Measurements from ENCODE around the gene C1RL. TPM values are rescaled to one million over a fixed set of nuclear protein-coding genes. Genes with fewer than 3 reads are reported as not detected.

The C1RL gene
- total RNA-seq, 1 experiment from 2014 or later: 25.9 TPM

DNA sequence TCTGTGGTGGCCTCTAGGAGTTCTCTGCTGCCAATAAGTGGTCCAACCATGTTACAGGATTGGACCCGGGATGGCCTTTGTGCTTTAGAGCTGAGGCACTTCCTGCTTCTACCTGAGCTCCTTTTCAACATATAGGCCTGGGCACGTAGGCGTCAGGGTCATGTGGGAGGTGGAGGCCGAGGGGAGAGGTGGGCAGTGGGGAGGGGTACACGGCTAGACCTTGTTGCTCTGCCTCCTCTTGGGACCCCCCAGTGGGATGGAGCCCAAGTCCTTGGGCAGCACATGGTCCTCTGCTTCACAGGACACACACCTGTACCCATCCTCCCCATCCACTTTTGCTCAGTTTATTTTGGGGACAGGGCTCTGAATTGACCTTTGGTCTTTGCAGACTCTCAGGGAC lies 12.3 kb upstream of the C1RL start:
- Histone ChIP-seq H3K36me3 (ENCODE audit: control insufficient read depth in 1 of 2, insufficient read depth in 2 of 2, low read length in 2 of 2) (no peaks in the 10 kb centered on the region), H3K27me3 (ENCODE audit: insufficient read depth, low read length) (no peaks in the 10 kb centered on the region), H3K9me2 (ENCODE audit: insufficient read depth) (no peaks in the 10 kb centered on the region), H3K4me3 (replicated peaks in 1 of 2; ENCODE audit: low read depth in 1 of 2, low read length in 2 of 2) (no peak overlapping the region), H4K20me1 (ENCODE audit: insufficient read depth) (no peaks in the 10 kb centered on the region), H2AFZ (ENCODE audit: low read depth, low read length, poor library complexity, severe bottlenecking) (no peak overlapping the region), H3K9ac (ENCODE audit: low read length) (no peak overlapping the region), H3K79me2 (ENCODE audit: insufficient read depth, low read length) (no peaks in the 10 kb centered on the region), H3K9me3 (ENCODE audit: control insufficient read depth in 1 of 2, insufficient read depth in 1 of 2, low read depth in 1 of 2, low read length in 2 of 2) (no peaks in the 10 kb centered on the region), H3K4me1 (ENCODE audit: control insufficient read depth in 1 of 2, insufficient read depth in 2 of 2, low read length in 2 of 2) (peaks cover 0 to 4% of the 10 kb centered on the region in 2 experiments; a peak in 1 of 4 replicates), H3K27ac (ENCODE audit: low read depth, low read length) (no peak overlapping the region), H3K4me2 (ENCODE audit: low read length) (no peak overlapping the region)
- DNase-seq (ENCODE audit: low read depth, low spot score) (no peak), ATAC-seq (no peak)
- CTCF ChIA-PET: no interaction called here
- BruUV-seq (replicated peaks): no TSS peak
- TF ChIP-seq, protein P1, sequence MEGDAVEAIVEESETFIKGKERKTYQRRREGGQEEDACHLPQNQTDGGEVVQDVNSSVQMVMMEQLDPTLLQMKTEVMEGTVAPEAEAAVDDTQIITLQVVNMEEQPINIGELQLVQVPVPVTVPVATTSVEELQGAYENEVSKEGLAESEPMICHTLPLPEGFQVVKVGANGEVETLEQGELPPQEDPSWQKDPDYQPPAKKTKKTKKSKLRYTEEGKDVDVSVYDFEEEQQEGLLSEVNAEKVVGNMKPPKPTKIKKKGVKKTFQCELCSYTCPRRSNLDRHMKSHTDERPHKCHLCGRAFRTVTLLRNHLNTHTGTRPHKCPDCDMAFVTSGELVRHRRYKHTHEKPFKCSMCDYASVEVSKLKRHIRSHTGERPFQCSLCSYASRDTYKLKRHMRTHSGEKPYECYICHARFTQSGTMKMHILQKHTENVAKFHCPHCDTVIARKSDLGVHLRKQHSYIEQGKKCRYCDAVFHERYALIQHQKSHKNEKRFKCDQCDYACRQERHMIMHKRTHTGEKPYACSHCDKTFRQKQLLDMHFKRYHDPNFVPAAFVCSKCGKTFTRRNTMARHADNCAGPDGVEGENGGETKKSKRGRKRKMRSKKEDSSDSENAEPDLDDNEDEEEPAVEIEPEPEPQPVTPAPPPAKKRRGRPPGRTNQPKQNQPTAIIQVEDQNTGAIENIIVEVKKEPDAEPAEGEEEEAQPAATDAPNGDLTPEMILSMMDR (IDR thresholded peaks at IDR 0.05 in 2 of 3, conservative IDR thresholded peaks at IDR 0.05 in 1 of 3; ENCODE audit: borderline replicate concordance in 1 of 3, insufficient read depth in 1 of 3, low read depth in 2 of 3, low read length in 2 of 3): no peak
- TF ChIP-seq POLR2AphosphoS5 (IDR thresholded peaks at IDR 0.05; ENCODE audit: low read depth, low read length): no peak
- no peak for TF ChIP-seq RAD21 (IDR thresholded peaks at IDR 0.05; ENCODE audit: low read depth)
- TF ChIP-seq EZH2 (IDR thresholded peaks at IDR 0.05): no peak
- TF ChIP-seq ZFX (IDR thresholded peaks at IDR 0.05): no peak
- TF ChIP-seq TCF7L2 (IDR thresholded peaks at IDR 0.05; ENCODE audit: borderline replicate concordance, extremely low read depth, insufficient read depth, insufficient read length): no peak
- no peak for TF ChIP-seq CBX3 (IDR thresholded peaks at IDR 0.05; ENCODE audit: low read depth)
- no peak for TF ChIP-seq EGR1 (IDR thresholded peaks at IDR 0.05; ENCODE audit: low read depth)
- TF ChIP-seq CEBPB (IDR thresholded peaks at IDR 0.05; ENCODE audit: low read depth): no peak
- TF ChIP-seq YY1 (IDR thresholded peaks at IDR 0.05; ENCODE audit: extremely low read depth, insufficient replicate concordance, low read depth, low read length): no peak
- TF ChIP-seq, protein P2, sequence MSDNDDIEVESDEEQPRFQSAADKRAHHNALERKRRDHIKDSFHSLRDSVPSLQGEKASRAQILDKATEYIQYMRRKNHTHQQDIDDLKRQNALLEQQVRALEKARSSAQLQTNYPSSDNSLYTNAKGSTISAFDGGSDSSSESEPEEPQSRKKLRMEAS (IDR thresholded peaks at IDR 0.05): no peak
- TF ChIP-seq POLR2A (IDR thresholded peaks at IDR 0.05; ENCODE audit: borderline replicate concordance, extremely low read depth, insufficient read depth, insufficient read length): no peak
- TF ChIP-seq ELF1 (IDR thresholded peaks at IDR 0.05; ENCODE audit: borderline replicate concordance, low read depth): no peak
- no peak for TF ChIP-seq SIN3A (IDR thresholded peaks at IDR 0.05; ENCODE audit: low read depth)
- TF ChIP-seq FOSL1 (IDR thresholded peaks at IDR 0.05; ENCODE audit: low read depth): no peak
- TF ChIP-seq JUND (IDR thresholded peaks at IDR 0.05): no peak
- RAD21 ChIA-PET (ENCODE audit: low non-redundant PET in 1 of 2, low total read pairs in 2 of 2, uncharacterized antibody in 2 of 2, unreplicated experiment in 2 of 2): no interaction called here
- intact Hi-C loops (cut with micrococcal nuclease): no loop called here
- POLR2A ChIA-PET: no interaction called here
